ENCODE measurements around the gene CIAO3. TPM values are rescaled to one million over a fixed set of nuclear protein-coding genes. Genes with fewer than 3 reads are reported as not detected.
A peak's percentile ranks its signal among the peaks of the same experiment; 100 is the strongest.

Gene CIAO3
- total RNA-seq, 2 donors from 2014 or later = 33.7 to 33.8 TPM

- H3K9me3 ChIP-seq (ENCODE audit: control insufficient read depth, low read length, poor library complexity, severe bottlenecking) = no peaks in the 10 kb centered on the region
- DNase-seq = no peak
- H3K27ac Mint-ChIP-seq = no peak overlapping the region
- peak overlapping the region; percentile 41 for H3K4me3 Mint-ChIP-seq
- H3K27me3 Mint-ChIP-seq = peaks cover 48% of the 10 kb centered on the region
- peaks cover 9% of the 10 kb centered on the region for H3K4me1 Mint-ChIP-seq
- ATAC-seq = peak; percentile 30
- peaks cover 2% of the 10 kb centered on the region for H3K36me3 Mint-ChIP-seq (ENCODE audit: low read depth)
These were observed 34.4 kb downstream of the CIAO3 start for GRCh38 chr16:706189-707061.

- Mint-ChIP-seq H3K36me3 (ENCODE audit: low read depth) (peaks cover 2% of the 10 kb centered on the region), H3K4me3 (peak within 1 kb of the TSS; percentile 41), H3K27me3 (peaks cover 48% of the 10 kb centered on the region), H3K4me1 (peaks cover 9% of the 10 kb centered on the region), H3K27ac (no peak within 1 kb of the TSS)
- no peak for DNase-seq
- no peaks in the 10 kb centered on the region for H3K9me3 ChIP-seq (ENCODE audit: control insufficient read depth, low read length, poor library complexity, severe bottlenecking)
- ATAC-seq = peak; percentile 25
These were observed 35.2 kb downstream of the CIAO3 start, which contains the start of gene FBXL16 for GRCh38 chr16:705431-706188. Gene FBXL16, minus strand, starts transcription at chr16:705801. Its CDS starts 8,396 bp downstream, at chr16:697405.

GRCh38 chr16:704552-705380, 36.0 kb downstream of the CIAO3 start:
- DNase-seq (no peak), ATAC-seq (no peak)
- Mint-ChIP-seq H3K4me3 (peak overlapping the region; percentile 28), H3K36me3 (ENCODE audit: low read depth) (peaks cover 2% of the 10 kb centered on the region), H3K27ac (no peak overlapping the region), H3K27me3 (peaks cover 42% of the 10 kb centered on the region), H3K4me1 (peaks cover 9% of the 10 kb centered on the region)
- H3K9me3 ChIP-seq (ENCODE audit: control insufficient read depth, low read length, poor library complexity, severe bottlenecking) = no peaks in the 10 kb centered on the region

GRCh38 chr16:704047-704446, 36.8 kb downstream of the CIAO3 start:
- no peaks in the 10 kb centered on the region for H3K9me3 ChIP-seq (ENCODE audit: control insufficient read depth, low read length, poor library complexity, severe bottlenecking)
- no peak overlapping the region for H3K27ac Mint-ChIP-seq
- H3K27me3 Mint-ChIP-seq = peaks cover 42% of the 10 kb centered on the region
- ATAC-seq (no peak), DNase-seq (no peak)
- H3K4me3 Mint-ChIP-seq = peak overlapping the region; percentile 28
- peaks cover 2% of the 10 kb centered on the region for H3K36me3 Mint-ChIP-seq (ENCODE audit: low read depth)
- peaks cover 12% of the 10 kb centered on the region for H3K4me1 Mint-ChIP-seq

GRCh38 chr16:703406-703805, 37.4 kb downstream of the CIAO3 start:
- no peak for ATAC-seq
- H3K4me3 Mint-ChIP-seq = no peak overlapping the region
- H3K9me3 ChIP-seq (ENCODE audit: control insufficient read depth, low read length, poor library complexity, severe bottlenecking) = no peaks in the 10 kb centered on the region
- peaks cover 38% of the 10 kb centered on the region for H3K27me3 Mint-ChIP-seq
- no peak overlapping the region for H3K27ac Mint-ChIP-seq
- H3K4me1 Mint-ChIP-seq = peaks cover 12% of the 10 kb centered on the region
- no peak for DNase-seq
- peaks cover 2% of the 10 kb centered on the region for H3K36me3 Mint-ChIP-seq (ENCODE audit: low read depth)

GRCh38 chr16:702341-702740, 38.5 kb downstream of the CIAO3 start:
- H3K36me3 Mint-ChIP-seq (ENCODE audit: low read depth) = no peaks in the 10 kb centered on the region
- peaks cover 12% of the 10 kb centered on the region for H3K4me1 Mint-ChIP-seq
- no peaks in the 10 kb centered on the region for H3K9me3 ChIP-seq (ENCODE audit: control insufficient read depth, low read length, poor library complexity, severe bottlenecking)
- no peak overlapping the region for H3K27ac Mint-ChIP-seq
- peak overlapping the region; percentile 72 for H3K4me3 Mint-ChIP-seq
- DNase-seq (no peak), ATAC-seq (no peak)
- H3K27me3 Mint-ChIP-seq = peaks cover 29% of the 10 kb centered on the region

GRCh38 chr16:700684-701584, 39.9 kb downstream of the CIAO3 start:
- Mint-ChIP-seq H3K27me3 (peaks cover 18% of the 10 kb centered on the region), H3K4me3 (peak overlapping the region; percentile 43), H3K36me3 (ENCODE audit: low read depth) (no peaks in the 10 kb centered on the region), H3K4me1 (peaks cover 14% of the 10 kb centered on the region), H3K27ac (no peak overlapping the region)
- H3K9me3 ChIP-seq (ENCODE audit: control insufficient read depth, low read length, poor library complexity, severe bottlenecking) = no peaks in the 10 kb centered on the region
- peak; percentile 71 for ATAC-seq
- DNase-seq = peak; percentile 40 to 58 (median 56)

- peak overlapping the region; percentile 69 for H3K4me3 Mint-ChIP-seq
- H3K27me3 Mint-ChIP-seq = peaks cover 12% of the 10 kb centered on the region
- ATAC-seq (no peak), DNase-seq (no peak)
- no peaks in the 10 kb centered on the region for H3K36me3 Mint-ChIP-seq (ENCODE audit: low read depth)
- H3K9me3 ChIP-seq (ENCODE audit: control insufficient read depth, low read length, poor library complexity, severe bottlenecking) = no peaks in the 10 kb centered on the region
- H3K4me1 Mint-ChIP-seq = peaks cover 18% of the 10 kb centered on the region
- peak overlapping the region; percentile 21 for H3K27ac Mint-ChIP-seq
These were observed 41.7 kb downstream of the CIAO3 start for GRCh38 chr16:698911-699671.

GRCh38 chr16:695355-696089, 45.3 kb downstream of the CIAO3 start:
- H3K27ac Mint-ChIP-seq = peak overlapping the region; percentile 47
- no peaks in the 10 kb centered on the region for H3K27me3 Mint-ChIP-seq
- no peaks in the 10 kb centered on the region for H3K9me3 ChIP-seq (ENCODE audit: control insufficient read depth, low read length, poor library complexity, severe bottlenecking)
- ATAC-seq (peak; percentile 79), DNase-seq (peak; percentile 59 to 70 (median 65))
- peak overlapping the region; percentile 85 for H3K4me3 Mint-ChIP-seq
- H3K4me1 Mint-ChIP-seq = peaks cover 19% of the 10 kb centered on the region
- H3K36me3 Mint-ChIP-seq (ENCODE audit: low read depth) = no peaks in the 10 kb centered on the region

GRCh38 chr16:694863-695354, 45.9 kb downstream of the CIAO3 start:
- H3K4me3 Mint-ChIP-seq = peak overlapping the region; percentile 85
- peaks cover 22% of the 10 kb centered on the region for H3K4me1 Mint-ChIP-seq

More at GRCh38 chr16:694863-695354, 45.9 kb downstream of the CIAO3 start:
- no peak overlapping the region for H3K27ac Mint-ChIP-seq
- no peak for DNase-seq
- H3K9me3 ChIP-seq (ENCODE audit: control insufficient read depth, low read length, poor library complexity, severe bottlenecking) = no peaks in the 10 kb centered on the region
- H3K27me3 Mint-ChIP-seq = no peaks in the 10 kb centered on the region
- no peak for ATAC-seq
- H3K36me3 Mint-ChIP-seq (ENCODE audit: low read depth) = no peaks in the 10 kb centered on the region

Measured in T-helper 17 cell (primary cell).